NCI-H774 (cell line): ENCODE data around the gene RABL6.
"Not testable (repeated sequence)": the region's sequence is repeated elsewhere in the genome, so short reads cannot be mapped to it uniquely, and the experiment has no call there.

Experiments used
- DNase-seq: peaks from one replicate; lab custom pipeline; 2025; lab: John Stamatoyannopoulos, UW

Gene RABL6

DNA sequence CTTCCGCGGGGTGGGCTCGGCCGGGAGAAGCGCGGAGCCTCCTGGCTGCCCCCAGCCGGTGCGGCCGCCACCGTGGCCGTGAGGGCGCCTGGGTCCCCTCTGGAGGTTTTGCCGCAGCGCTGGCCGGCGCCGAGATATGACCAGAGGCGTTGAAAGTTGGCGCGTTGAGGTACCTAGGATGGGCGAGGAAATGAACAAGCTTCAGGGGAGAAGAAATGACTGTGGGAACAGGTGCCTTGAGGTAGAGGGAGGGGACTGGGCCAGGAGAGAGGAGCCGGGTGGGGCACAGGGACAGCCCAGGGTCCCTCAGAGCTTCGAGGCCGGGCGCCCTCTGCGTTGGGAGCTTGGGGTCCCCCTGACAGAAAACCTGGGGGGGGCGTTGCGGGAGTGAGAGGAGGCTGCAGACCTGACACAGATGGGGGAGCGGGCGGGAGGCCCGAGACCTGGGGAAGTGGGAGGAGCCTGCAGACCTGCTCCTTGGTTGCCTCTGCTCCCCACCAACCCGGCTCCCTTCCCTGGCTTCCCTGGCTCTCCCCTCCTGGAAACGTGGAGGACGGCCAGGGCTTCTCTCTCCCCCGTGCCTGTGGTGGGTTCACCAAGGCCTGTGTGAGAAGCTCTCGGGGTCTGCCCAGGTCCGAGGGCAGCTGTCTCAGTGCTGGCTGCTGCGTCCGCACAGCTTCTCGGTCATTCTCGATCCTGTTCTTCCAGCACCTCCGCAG, 14.2 kb downstream of the RABL6 start:
- DNase-seq = no peak

- DNase-seq = no peak
Observed at GRCh38 chr9:136823136-136824046, 15.6 kb downstream of the RABL6 start.

GRCh38 chr9:136824496-136825225, 16.9 kb downstream of the RABL6 start:
- DNase-seq = no peak

GRCh38 chr9:136825295-136826187, 17.8 kb downstream of the RABL6 start:
- no peak for DNase-seq

- DNase-seq = no peak
Observed at GRCh38 chr9:136826188-136826541, 18.4 kb downstream of the RABL6 start.

- no peak for DNase-seq
Observed at GRCh38 chr9:136826703-136827582, 19.2 kb downstream of the RABL6 start.

DNA sequence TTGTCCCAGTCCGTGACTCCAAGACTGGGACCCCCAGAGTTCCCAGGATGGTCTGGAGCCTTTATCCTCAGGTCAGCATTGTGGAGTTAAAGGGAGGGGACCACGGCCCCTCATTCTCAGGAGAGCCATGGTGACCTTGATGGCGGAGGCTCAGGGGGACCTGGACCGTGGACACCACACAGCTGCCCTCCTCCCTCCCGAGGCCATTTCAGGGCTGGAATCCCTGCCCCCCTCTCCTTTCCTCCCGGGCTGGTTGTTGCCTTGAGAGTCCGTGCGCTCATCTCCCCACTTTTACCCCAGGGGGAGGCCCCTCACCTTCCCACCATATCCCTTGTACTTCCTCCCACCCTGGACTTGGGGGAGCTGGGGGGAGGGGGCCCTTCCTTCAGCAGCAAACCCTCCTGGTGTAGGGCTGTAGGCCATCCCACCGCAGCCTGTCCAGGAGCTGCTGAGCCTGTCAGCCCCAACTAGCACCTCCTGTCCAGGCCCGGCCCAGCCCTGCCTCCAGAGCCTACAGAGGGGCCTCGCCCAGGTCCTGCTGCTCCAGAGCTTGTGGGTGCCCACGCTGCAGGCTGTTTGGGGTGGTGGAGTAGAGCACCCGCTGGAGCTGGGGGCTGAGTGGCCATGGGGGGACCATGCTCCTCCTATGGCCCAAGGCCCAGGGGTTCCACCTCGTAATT, 20.2 kb downstream of the RABL6 start:
- DNase-seq = no peak

- no peak for DNase-seq
Observed at GRCh38 chr9:136828474-136829140, 20.9 kb downstream of the RABL6 start.

GRCh38 chr9:136829412-136829811, 21.7 kb downstream of the RABL6 start:
- no peak for DNase-seq

GRCh38 chr9:136829981-136830885, 22.5 kb downstream of the RABL6 start:
- DNase-seq = no peak

GRCh38 chr9:136831002-136831719, 23.4 kb downstream of the RABL6 start:
- DNase-seq = no peak

DNA sequence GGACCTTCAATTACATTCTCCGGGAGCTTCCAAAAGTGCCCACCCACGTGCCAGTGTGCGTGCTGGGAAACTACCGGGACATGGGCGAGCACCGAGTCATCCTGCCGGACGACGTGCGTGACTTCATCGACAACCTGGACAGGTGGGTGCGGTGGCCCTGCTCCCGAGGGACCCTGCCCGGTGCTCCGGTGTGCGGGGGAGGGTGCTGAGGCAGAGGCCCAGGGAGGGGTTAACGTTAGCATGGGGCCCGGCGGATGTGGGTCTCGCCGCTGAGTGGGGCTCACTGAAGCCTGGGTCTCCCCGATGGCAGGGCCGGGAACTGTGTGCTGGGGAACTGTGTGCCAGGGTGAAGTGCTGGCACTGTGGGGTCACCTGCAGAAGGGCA, 24.0 kb downstream of the RABL6 start:
- DNase-seq = no peak

GRCh38 chr9:136832581-136832980, 24.8 kb downstream of the RABL6 start:
- no peak for DNase-seq

DNA sequence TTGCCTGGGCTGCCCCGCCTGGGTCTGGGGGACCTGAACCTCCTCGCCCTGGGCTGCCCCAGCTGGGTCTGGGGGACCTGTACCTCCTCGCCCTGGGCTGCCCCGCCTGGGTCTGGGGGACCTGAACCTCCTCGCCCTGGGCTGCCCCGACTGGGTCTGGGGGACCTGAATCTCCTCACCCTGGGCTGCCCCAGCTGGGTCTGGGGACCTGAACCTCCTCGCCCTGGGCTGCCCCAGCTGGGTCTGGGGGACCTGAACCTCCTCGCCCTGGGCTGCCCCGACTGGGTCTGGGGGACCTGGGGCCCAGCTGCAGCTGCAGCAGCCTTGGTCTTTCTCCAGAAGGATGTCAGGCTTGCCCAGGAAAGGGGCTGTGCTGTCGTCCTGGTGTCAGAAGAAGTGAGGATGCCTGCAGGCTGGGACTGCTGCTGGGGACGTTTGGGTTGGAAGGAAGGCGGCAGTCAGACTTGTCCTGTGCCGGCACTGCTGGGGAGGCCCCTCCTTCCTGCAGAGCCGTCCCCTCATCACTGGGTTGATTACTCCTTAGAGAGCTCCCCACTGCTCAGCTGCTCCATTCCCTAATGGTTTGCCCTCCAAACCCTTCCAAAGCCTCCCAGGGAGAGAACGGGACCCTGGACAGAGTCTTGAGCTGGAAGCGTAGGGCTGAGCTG, 25.8 kb downstream of the RABL6 start:
- DNase-seq = not testable (repeated sequence)

DNA sequence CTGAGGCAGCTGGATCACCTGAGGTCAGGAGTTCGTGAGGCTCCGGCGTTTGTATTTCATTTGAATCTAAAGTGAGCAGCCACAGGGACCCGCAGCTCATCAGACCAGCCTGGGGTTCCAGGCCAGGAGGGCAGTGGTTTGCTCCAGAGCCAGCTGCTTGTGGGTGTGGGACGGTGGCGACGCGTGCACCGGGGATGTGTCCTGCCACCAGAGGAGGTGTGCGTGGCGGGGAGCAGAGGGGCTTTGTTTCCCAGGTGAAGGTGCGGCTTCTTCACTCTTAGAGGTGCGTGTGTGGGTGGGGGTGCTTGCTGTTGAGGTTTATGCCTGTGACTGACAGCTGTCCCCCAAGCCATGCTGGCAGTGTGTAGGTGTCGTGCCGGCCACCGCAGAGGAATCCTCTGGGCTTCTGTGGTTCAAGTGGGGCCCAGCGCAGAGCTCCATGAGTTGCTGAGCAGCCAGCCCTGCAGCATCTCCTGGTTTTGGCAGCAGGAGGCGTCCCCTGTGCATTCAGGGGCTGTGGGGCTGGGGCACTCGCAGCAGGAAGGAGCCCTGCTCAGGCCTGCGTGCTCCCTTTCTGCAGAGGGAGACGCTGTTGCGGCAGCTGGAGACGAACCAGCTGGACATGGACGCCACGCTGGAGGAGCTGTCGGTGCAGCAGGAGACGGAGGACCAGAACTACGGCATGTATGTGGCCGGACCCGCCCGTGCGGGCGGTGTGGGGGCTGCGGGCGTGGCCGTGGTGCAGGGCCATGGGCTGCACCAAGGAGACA, 27.6 kb downstream of the RABL6 start:
- no peak for DNase-seq
